HEK293 (cell line): ENCODE measurements around the gene DNASE2.

ENCODE experiments used
- CTCF ChIA-PET: fragments of 350-600 bp; formaldehyde crosslinking; extraction: SDS; loops from one replicate; lab custom pipeline; 2021; ENCODE audit warnings: antibody characterized with exemption; lab: Yijun Ruan, JAX
- POLR2A ChIA-PET: fragments of 300-600 bp; formaldehyde crosslinking; extraction: SDS; loops from one replicate; lab custom pipeline; 2020; ENCODE audit warnings: antibody characterized with exemption, inconsistent platforms; lab: Yijun Ruan, JAX
- H3K27ac ChIP-seq: fragments of 200-500 bp; sonication (Bioruptor generic); 2 replicates; pipeline ENCODE4 v1.5.1; 2014; ENCODE audit warnings: low read depth, low read length, control low read depth, inconsistent platforms; ENCODE audit errors: extremely low read depth
- H3K36me3 ChIP-seq, 2 experiments: fragments of 200-500 bp in 1 of 2; sonication (Bioruptor generic) in 1 of 2; 1 replicate in 1 of 2; 2 replicates in 1 of 2; pipeline ENCODE4 v1.5.1; 2014 to 2017; ENCODE audit warnings: inconsistent platforms in 2 of 2, low read length in 2 of 2; ENCODE audit not compliant: control insufficient read depth in 2 of 2, insufficient read depth in 1 of 2
- H3K4me1 ChIP-seq: fragments of 200-500 bp; sonication (Bioruptor generic); 2 replicates; pipeline ENCODE4 v1.5.1; 2014; ENCODE audit warnings: mild to moderate bottlenecking, low read length, inconsistent platforms; ENCODE audit not compliant: control insufficient read depth, insufficient read depth
- H3K4me3 ChIP-seq: 2 replicates; pipeline ENCODE4 v1.5.1; 2011; ENCODE audit warnings: low read depth, mild to moderate bottlenecking, control low read depth, low read length, moderate library complexity
- H3K9me3 ChIP-seq: fragments of 200-500 bp; sonication (Bioruptor generic); 2 replicates; pipeline ENCODE4 v1.5.1; 2014; ENCODE audit warnings: low read depth, low read length, inconsistent platforms; ENCODE audit not compliant: control insufficient read depth, insufficient read depth
- GLIS2 ChIP-seq: fragments of 450-650 bp; formaldehyde crosslinking; IDR thresholded peaks from 2 replicates; pipeline ENCODE4 v1.5.1; 2016; ENCODE audit warnings: missing biosample characterization, missing genetic modification characterization
- MEIS1 ChIP-seq: sonication (generic); formaldehyde crosslinking; IDR thresholded peaks from 2 replicates; pipeline ENCODE4 v1.8.1; 2022; ENCODE audit warnings: missing genetic modification reagents, mild to moderate bottlenecking, borderline replicate concordance
- WT1 ChIP-seq: fragments of 450-650 bp; formaldehyde crosslinking; IDR thresholded peaks from 2 replicates; pipeline ENCODE4 v1.5.1; 2016; ENCODE audit warnings: missing biosample characterization, missing genetic modification characterization
- ZNF138 ChIP-seq: fragments of 450-650 bp; formaldehyde crosslinking; IDR thresholded peaks from 2 replicates; pipeline ENCODE4 v1.5.1; 2016; ENCODE audit warnings: missing biosample characterization, missing genetic modification characterization, borderline replicate concordance
- ZNF140 ChIP-seq: fragments of 450-650 bp; formaldehyde crosslinking; IDR thresholded peaks from 2 replicates; pipeline ENCODE4 v1.5.1; 2016; ENCODE audit warnings: missing biosample characterization, missing genetic modification characterization
- ZNF16 ChIP-seq: fragments of 450-650 bp; formaldehyde crosslinking; IDR thresholded peaks from 2 replicates; pipeline ENCODE4 v1.5.1; 2016; ENCODE audit warnings: low read depth, missing biosample characterization, missing genetic modification characterization
- ZNF169 ChIP-seq: fragments of 450-650 bp; formaldehyde crosslinking; IDR thresholded peaks from 2 replicates; pipeline ENCODE4 v1.5.1; 2016; ENCODE audit warnings: missing biosample characterization, missing genetic modification characterization
- ZNF223 ChIP-seq: fragments of 450-650 bp; formaldehyde crosslinking; IDR thresholded peaks from 2 replicates; pipeline ENCODE4 v1.5.1; 2016; ENCODE audit warnings: missing biosample characterization, missing genetic modification characterization
- ZNF24 ChIP-seq: fragments of 450-650 bp; formaldehyde crosslinking; IDR thresholded peaks from 2 replicates; pipeline ENCODE4 v1.5.1; 2016; ENCODE audit warnings: missing biosample characterization, missing genetic modification characterization
- ZNF416 ChIP-seq: fragments of 450-650 bp; formaldehyde crosslinking; IDR thresholded peaks from 2 replicates; pipeline ENCODE4 v1.5.1; 2016; ENCODE audit warnings: missing biosample characterization, missing genetic modification characterization
- ZNF473 ChIP-seq: fragments of 450-650 bp; formaldehyde crosslinking; IDR thresholded peaks from 2 replicates; pipeline ENCODE4 v1.5.1; 2017; ENCODE audit warnings: missing biosample characterization, missing genetic modification characterization
- ZNF600 ChIP-seq: fragments of 450-650 bp; formaldehyde crosslinking; IDR thresholded peaks from 2 replicates; pipeline ENCODE4 v1.5.1; 2016; ENCODE audit warnings: missing biosample characterization, missing genetic modification characterization
- ZNF629 ChIP-seq: fragments of 450-650 bp; formaldehyde crosslinking; IDR thresholded peaks from 2 replicates; pipeline ENCODE4 v1.5.1; 2017; ENCODE audit warnings: missing biosample characterization, missing genetic modification characterization
- ZSCAN16 ChIP-seq: fragments of 450-650 bp; formaldehyde crosslinking; IDR thresholded peaks from 2 replicates; pipeline ENCODE4 v1.5.1; 2016; ENCODE audit warnings: missing biosample characterization, missing genetic modification characterization
- TF ChIP-seq, protein P1 (sequence below): fragments of 450-650 bp; formaldehyde crosslinking; IDR thresholded peaks from 2 replicates; pipeline ENCODE4 v1.5.0; 2017; ENCODE audit warnings: missing biosample characterization, missing genetic modification characterization, borderline replicate concordance
- TF ChIP-seq, protein P2 (sequence below): fragments of 450-650 bp; formaldehyde crosslinking; IDR thresholded peaks from 2 replicates; pipeline ENCODE4 v1.5.1; 2017; ENCODE audit warnings: missing biosample characterization, missing genetic modification characterization
- TF ChIP-seq, protein P3 (sequence below): fragments of 450-650 bp; formaldehyde crosslinking; IDR thresholded peaks from 2 replicates; pipeline ENCODE4; 2016; ENCODE audit warnings: missing biosample characterization, missing genetic modification characterization
- TF ChIP-seq, protein P4 (sequence below): fragments of 450-650 bp; formaldehyde crosslinking; IDR thresholded peaks from 2 replicates; pipeline ENCODE4 v1.5.1; 2017; ENCODE audit warnings: missing biosample characterization, missing genetic modification characterization
- TF ChIP-seq, protein P5 (sequence below): fragments of 450-650 bp; formaldehyde crosslinking; IDR thresholded peaks from 2 replicates; pipeline ENCODE4 v1.5.1; 2016; ENCODE audit warnings: missing biosample characterization, missing genetic modification characterization

Gene DNASE2

DNA sequence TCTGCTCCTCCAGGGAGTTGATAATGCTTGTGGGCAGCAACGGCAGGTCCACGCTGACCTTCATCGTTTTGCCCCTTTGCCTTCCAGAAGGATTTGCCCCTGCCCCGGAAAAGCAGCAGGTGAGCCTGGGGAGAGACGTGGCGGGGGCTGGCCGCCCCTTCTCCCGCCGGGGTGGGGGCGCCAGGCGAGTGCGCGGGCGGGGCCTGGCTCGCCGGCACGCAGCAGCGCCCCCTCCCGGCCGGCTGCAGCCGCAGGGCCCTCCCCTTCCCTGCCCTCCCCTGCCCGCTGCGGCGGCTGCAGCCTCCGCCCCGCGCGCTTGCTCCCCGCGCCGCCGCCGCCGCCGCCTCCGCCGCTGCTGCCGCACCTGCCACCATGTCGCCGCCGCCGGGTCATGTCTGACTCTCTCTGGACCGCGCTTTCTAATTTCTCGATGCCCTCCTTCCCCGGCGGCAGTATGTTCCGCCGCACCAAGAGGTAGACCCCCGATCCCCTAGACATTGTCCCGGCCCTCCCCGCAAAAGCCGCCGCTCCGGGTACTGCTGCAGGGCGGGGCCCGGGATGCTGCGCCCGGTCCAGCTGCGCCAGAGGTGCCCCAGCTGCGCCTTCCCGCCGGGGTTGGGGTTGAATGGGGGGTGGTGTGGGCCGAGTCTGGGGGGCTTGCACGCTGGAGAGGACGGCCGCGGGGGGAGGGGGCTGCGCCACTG lies 42.9 kb downstream of the DNASE2 start, which contains the start of gene MAST1 (continued):
- no peak for TF ChIP-seq MEIS1 (CRISPR knock-in tag)
- TF ChIP-seq, protein P1, sequence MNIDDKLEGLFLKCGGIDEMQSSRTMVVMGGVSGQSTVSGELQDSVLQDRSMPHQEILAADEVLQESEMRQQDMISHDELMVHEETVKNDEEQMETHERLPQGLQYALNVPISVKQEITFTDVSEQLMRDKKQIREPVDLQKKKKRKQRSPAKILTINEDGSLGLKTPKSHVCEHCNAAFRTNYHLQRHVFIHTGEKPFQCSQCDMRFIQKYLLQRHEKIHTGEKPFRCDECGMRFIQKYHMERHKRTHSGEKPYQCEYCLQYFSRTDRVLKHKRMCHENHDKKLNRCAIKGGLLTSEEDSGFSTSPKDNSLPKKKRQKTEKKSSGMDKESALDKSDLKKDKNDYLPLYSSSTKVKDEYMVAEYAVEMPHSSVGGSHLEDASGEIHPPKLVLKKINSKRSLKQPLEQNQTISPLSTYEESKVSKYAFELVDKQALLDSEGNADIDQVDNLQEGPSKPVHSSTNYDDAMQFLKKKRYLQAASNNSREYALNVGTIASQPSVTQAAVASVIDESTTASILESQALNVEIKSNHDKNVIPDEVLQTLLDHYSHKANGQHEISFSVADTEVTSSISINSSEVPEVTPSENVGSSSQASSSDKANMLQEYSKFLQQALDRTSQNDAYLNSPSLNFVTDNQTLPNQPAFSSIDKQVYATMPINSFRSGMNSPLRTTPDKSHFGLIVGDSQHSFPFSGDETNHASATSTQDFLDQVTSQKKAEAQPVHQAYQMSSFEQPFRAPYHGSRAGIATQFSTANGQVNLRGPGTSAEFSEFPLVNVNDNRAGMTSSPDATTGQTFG (tag by site-specific recombination): no peak
- TF ChIP-seq GLIS2: 0 out of 2 replicates have a peak, but pooled peaks have one; percentile 30
- TF ChIP-seq ZNF16 (tag by site-specific recombination): no peak
- TF ChIP-seq ZSCAN16 (tag by site-specific recombination): no peak

DNA sequence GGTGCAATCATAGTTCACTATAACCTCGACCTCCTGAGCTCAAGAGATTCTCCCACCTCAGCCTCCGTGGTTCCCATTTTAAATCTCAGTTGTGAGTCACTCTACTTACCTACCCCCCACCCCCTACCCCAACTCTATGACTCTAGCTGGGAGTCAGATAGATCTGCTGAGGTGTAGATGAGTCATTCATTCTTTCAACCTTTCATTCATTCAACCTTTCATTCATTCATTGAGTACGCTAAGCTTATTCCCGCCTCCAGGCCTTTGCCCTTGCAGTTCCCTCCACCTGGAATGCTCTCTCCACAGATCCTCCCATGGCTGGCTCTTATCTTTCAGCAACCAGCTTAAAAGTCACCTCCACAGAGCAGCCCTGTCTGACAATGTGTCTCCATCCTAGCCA lies 44.0 kb downstream of the DNASE2 start:
- CTCF ChIA-PET: interaction anchor here (0.6 to 1.9 kb wide), 15 partner anchors 10 to 1819 kb away, joined by 3 to 12 read pairs (median 4); partner anchors contain the start of genes THSD8 and ZNF20
- POLR2A ChIA-PET: no interaction called here
- TF ChIP-seq, protein P2, sequence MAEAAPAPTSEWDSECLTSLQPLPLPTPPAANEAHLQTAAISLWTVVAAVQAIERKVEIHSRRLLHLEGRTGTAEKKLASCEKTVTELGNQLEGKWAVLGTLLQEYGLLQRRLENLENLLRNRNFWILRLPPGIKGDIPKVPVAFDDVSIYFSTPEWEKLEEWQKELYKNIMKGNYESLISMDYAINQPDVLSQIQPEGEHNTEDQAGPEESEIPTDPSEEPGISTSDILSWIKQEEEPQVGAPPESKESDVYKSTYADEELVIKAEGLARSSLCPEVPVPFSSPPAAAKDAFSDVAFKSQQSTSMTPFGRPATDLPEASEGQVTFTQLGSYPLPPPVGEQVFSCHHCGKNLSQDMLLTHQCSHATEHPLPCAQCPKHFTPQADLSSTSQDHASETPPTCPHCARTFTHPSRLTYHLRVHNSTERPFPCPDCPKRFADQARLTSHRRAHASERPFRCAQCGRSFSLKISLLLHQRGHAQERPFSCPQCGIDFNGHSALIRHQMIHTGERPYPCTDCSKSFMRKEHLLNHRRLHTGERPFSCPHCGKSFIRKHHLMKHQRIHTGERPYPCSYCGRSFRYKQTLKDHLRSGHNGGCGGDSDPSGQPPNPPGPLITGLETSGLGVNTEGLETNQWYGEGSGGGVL (tag by site-specific recombination): peak; percentile 62
- no peak for TF ChIP-seq ZNF473 (tag by site-specific recombination)
- no peak for TF ChIP-seq ZNF138 (tag by site-specific recombination)
- TF ChIP-seq, protein P3, sequence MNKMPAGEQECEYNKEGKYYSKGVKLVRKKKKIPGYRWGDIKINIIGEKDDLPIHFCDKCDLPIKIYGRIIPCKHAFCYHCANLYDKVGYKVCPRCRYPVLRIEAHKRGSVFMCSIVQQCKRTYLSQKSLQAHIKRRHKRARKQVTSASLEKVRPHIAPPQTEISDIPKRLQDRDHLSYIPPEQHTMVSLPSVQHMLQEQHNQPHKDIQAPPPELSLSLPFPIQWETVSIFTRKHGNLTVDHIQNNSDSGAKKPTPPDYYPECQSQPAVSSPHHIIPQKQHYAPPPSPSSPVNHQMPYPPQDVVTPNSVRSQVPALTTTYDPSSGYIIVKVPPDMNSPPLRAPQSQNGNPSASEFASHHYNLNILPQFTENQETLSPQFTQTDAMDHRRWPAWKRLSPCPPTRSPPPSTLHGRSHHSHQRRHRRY (tag by site-specific recombination): no peak
- TF ChIP-seq ZNF223 (tag by site-specific recombination): no peak
- TF ChIP-seq ZNF629 (tag by site-specific recombination): 0 out of 2 replicates have a peak, but pooled peaks have one; percentile 11
- TF ChIP-seq ZNF416 (tag by site-specific recombination): no peak
- no peak for TF ChIP-seq WT1
- peak; percentile 81 for TF ChIP-seq ZNF16 (tag by site-specific recombination)
- TF ChIP-seq ZNF600 (tag by site-specific recombination): no peak
- TF ChIP-seq ZNF24 (tag by site-specific recombination): peak; percentile 73; the same call in 1 of the 2 replicates
- TF ChIP-seq, protein P4, sequence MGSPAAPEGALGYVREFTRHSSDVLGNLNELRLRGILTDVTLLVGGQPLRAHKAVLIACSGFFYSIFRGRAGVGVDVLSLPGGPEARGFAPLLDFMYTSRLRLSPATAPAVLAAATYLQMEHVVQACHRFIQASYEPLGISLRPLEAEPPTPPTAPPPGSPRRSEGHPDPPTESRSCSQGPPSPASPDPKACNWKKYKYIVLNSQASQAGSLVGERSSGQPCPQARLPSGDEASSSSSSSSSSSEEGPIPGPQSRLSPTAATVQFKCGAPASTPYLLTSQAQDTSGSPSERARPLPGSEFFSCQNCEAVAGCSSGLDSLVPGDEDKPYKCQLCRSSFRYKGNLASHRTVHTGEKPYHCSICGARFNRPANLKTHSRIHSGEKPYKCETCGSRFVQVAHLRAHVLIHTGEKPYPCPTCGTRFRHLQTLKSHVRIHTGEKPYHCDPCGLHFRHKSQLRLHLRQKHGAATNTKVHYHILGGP (tag by site-specific recombination): no peak
- TF ChIP-seq, protein P5, sequence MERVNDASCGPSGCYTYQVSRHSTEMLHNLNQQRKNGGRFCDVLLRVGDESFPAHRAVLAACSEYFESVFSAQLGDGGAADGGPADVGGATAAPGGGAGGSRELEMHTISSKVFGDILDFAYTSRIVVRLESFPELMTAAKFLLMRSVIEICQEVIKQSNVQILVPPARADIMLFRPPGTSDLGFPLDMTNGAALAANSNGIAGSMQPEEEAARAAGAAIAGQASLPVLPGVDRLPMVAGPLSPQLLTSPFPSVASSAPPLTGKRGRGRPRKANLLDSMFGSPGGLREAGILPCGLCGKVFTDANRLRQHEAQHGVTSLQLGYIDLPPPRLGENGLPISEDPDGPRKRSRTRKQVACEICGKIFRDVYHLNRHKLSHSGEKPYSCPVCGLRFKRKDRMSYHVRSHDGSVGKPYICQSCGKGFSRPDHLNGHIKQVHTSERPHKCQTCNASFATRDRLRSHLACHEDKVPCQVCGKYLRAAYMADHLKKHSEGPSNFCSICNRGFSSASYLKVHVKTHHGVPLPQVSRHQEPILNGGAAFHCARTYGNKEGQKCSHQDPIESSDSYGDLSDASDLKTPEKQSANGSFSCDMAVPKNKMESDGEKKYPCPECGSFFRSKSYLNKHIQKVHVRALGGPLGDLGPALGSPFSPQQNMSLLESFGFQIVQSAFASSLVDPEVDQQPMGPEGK (tag by site-specific recombination): peak; percentile 63
- TF ChIP-seq ZNF169 (tag by site-specific recombination): no peak
- TF ChIP-seq ZNF140 (tag by site-specific recombination): no peak
- Histone ChIP-seq H3K4me3 (no peak overlapping the region), H3K36me3 (no peaks in the 10 kb centered on the region), H3K27ac (no peak overlapping the region), H3K9me3 (no peaks in the 10 kb centered on the region), H3K4me1 (0 out of 2 replicates have a peak, but pooled peaks cover 2% of the 10 kb centered on the region)
